HG03064 (cell line): Measurements from ENCODE around the gene ITGA6.

ENCODE experiments used
- ATAC-seq: cut with Tn5 transposase; IDR thresholded peaks from one replicate; pipeline ENCODE4 v1.9.1; 2021; ENCODE audit warnings: low read depth; ENCODE audit not compliant: unreplicated experiment

ITGA6 gene

GRCh38 chr2:172439509-172439860 lies 12.1 kb downstream of the ITGA6 start:
- no peak for ATAC-seq

- no peak for ATAC-seq
Measured at GRCh38 chr2:172439911-172440310, 12.5 kb downstream of the ITGA6 start.

GRCh38 chr2:172440795-172441194 lies 13.4 kb downstream of the ITGA6 start:
- ATAC-seq: no peak

GRCh38 chr2:172442072-172442895 lies 14.9 kb downstream of the ITGA6 start:
- no peak for ATAC-seq

GRCh38 chr2:172445851-172446250 lies 18.5 kb downstream of the ITGA6 start:
- no peak for ATAC-seq

- no peak for ATAC-seq
Measured at GRCh38 chr2:172446474-172447063, 19.2 kb downstream of the ITGA6 start.

GRCh38 chr2:172447811-172448493 lies 20.6 kb downstream of the ITGA6 start:
- no peak for ATAC-seq

- ATAC-seq: no peak
Measured at GRCh38 chr2:172448544-172449267, 21.3 kb downstream of the ITGA6 start.

GRCh38 chr2:172449911-172450550 lies 22.6 kb downstream of the ITGA6 start:
- ATAC-seq: no peak

- ATAC-seq: no peak
Measured at GRCh38 chr2:172451923-172452322, 24.5 kb downstream of the ITGA6 start.

- no peak for ATAC-seq
Measured at GRCh38 chr2:172452845-172453244, 25.5 kb downstream of the ITGA6 start.

- ATAC-seq: no peak
Measured at GRCh38 chr2:172454404-172455120, 27.2 kb downstream of the ITGA6 start.

- ATAC-seq: no peak
Measured at GRCh38 chr2:172455121-172455515, 27.7 kb downstream of the ITGA6 start.

GRCh38 chr2:172456002-172456401 lies 28.6 kb downstream of the ITGA6 start:
- no peak for ATAC-seq

GRCh38 chr2:172457536-172457935 lies 30.1 kb downstream of the ITGA6 start:
- ATAC-seq: no peak

GRCh38 chr2:172458561-172459124 lies 31.3 kb downstream of the ITGA6 start:
- ATAC-seq: no peak

GRCh38 chr2:172460780-172461201 lies 33.4 kb downstream of the ITGA6 start:
- no peak for ATAC-seq

GRCh38 chr2:172461591-172462372 lies 34.4 kb downstream of the ITGA6 start:
- ATAC-seq: no peak

GRCh38 chr2:172462373-172462848 lies 35.0 kb downstream of the ITGA6 start:
- ATAC-seq: no peak
